Inflammatory macrophage (primary cell): ENCODE measurements around the gene SPTLC2.
A peak's percentile ranks its signal among the peaks of the same experiment; 100 is the strongest.

Experiments
- DNase-seq, 2 donors: peaks; one replicate each; pipeline ENCODE4 v3.0.0-alpha.2; 2020 to 2022

SPTLC2 gene

GRCh38 chr14:77459072-77459723, 157.2 kb downstream of the SPTLC2 start:
- peak; percentile 79 to 82 for DNase-seq

GRCh38 chr14:77458249-77458950, 158.0 kb downstream of the SPTLC2 start:
- peak in 1 of 2 donors; percentile 16 for DNase-seq

GRCh38 chr14:77457522-77458248, 158.8 kb downstream of the SPTLC2 start, which contains the start of the genes AHSA1 and VIPAS39:
Gene AHSA1 (plus strand): TSS chr14:77458093. CDS start chr14:77458190, 97 bp downstream.
Gene VIPAS39 (minus strand): TSS chr14:77457601. CDS start chr14:77454102, 3,499 bp downstream.
- DNase-seq: peak; percentile 99

GRCh38 chr14:77457115-77457521, 159.3 kb downstream of the SPTLC2 start:
- DNase-seq: no peak
